GM19025 (cell line): ENCODE data around the gene KLK1.
"Not testable (repeated sequence)": the region's sequence is repeated elsewhere in the genome, so short reads cannot be mapped to it uniquely, and the experiment has no call there.

Source experiments
- ATAC-seq: cut with Tn5 transposase; IDR thresholded peaks from one replicate; pipeline ENCODE4 v1.9.1; 2021; ENCODE audit warnings: mild to moderate bottlenecking, low read depth, moderate library complexity; ENCODE audit not compliant: unreplicated experiment

Gene KLK1

DNA sequence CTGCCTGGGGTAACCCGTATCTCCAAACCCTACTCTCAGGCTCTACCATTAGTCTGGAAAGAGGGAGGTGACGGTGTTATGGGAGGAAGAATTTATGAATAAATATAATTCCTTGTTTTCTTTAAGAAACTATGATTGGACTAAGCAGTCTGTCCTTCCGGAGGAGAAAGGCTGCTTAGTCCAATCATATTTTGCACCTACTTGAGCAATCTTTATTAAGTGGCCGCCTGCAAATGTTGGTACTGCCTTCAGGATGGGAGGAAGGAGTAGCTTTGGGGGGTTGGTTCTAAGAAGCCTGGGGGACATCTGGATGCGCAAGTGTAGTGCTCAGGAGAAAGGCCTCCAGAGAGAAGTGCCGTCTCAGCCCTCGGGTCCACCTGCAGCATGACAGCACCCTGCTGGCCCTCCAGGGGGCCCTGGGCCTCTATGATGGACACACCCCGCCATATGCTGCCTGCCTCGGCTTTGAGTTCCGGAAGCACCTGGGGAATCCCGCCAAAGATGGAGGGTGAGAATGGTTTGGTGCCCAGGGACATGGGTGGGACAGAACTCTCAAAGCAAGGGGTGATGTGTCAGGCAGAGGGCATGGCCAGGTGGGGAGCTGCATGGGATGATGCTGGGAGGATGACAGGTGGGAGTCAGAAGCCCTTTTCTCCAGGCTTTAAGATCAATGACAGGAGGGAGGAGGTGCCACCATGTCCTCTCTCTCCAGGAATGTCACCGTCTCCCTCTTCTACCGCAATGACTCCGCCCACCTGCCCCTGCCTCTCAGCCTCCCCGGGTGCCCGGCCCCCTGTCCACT, 29.3 kb downstream of the KLK1 start:
- ATAC-seq, result no peak

DNA sequence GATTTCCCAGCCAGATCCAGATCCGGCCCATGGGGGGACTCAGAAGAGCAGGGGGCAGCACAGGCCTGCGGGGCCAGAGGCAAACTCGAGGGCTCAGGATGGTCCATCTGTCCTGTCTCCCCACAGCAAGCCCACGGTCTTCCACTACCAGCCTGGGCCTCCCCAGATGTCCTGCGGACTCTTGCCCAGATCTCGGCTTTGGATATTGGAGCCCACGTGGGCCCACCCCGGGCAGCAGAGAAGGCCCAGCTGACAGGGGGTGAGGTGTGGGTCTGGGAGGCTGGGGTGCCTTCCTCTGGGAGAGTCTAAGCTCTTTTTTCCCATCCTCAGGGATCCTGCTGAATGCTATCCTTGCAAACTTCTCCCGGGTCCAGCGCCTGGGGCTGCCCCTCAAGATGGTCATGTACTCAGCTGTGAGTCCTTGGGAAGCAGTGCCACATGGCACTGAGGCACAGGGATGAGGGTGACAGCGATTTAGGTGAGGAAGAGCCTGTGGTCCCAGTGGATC, 30.0 kb downstream of the KLK1 start:
- no peak for ATAC-seq

DNA sequence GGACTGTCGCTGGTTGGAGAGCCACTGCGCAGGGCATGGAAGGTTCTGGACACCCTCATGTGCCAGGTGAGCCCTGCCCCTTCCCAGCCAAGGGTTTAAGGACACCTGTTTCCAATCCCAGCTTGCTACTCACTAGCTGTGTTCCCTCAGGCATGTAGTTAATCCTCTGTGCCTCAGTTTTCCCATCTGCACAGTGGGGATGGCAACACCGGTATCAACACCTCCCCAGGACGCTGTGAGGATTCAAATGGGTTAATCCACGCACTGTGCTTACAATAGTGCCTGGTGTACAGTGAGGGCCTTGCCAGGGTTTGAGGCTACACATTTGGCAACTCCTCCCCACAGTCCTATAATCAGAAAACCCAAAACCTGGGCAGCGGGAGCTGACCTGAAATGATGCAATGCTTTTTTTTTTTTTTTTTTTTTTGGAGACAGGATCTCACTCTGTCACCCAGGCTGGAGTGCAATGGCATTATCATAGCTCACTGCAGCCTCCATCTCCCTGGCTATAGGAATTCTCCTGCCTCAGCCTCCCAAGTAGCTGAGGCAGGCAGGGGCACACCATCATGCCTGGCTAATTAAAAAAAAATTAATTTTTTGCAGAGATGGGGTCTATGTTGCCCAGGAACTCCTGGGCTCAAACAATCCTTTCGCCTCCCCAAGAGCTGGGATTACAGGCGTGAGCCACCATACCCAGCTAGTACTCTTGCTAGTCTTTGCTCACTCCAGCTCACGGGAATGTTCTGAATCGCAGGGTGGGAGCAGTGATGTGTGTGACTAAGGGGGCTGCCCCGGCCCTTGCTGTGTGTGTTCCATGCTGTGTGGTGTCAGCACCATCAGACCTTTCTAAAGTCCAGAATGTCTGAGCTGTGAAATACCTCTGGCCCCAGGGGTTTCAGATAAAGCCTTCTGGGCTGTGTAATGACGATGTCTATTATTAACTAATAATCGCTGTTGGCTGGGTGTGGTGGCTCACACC, 31.0 kb downstream of the KLK1 start:
- ATAC-seq, result no peak

DNA sequence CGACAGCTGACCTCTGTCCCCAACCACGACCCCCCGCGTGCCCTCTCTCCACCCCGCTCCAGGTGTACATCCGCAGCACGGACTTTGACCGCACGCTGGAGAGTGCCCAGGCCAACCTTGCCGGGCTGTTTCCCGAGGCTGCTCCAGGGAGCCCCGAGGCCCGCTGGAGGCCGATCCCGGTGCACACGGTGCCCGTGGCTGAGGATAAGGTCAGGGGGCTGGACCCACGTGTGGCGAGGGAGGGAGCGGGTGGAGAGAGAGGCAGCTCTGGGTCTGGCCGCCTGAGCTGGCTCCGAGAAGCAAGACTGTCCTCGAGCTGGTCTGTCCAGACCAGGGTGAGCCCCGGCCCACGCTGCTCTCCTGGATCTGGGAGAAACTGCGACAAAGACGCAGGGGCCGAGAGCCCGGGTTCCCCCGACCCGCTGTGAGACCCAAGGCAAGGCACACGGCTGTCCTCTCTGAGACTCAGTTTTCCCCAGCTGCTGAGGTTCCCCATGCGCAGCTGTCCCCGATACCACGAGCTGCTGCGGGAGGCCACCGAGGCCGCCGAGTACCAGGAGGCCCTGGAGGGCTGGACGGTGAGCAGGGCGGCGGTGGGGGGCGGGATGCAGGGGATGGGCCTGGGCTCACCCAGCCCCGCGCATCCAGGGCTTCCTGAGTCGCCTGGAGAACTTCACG, 31.9 kb downstream of the KLK1 start:
- no peak for ATAC-seq

DNA sequence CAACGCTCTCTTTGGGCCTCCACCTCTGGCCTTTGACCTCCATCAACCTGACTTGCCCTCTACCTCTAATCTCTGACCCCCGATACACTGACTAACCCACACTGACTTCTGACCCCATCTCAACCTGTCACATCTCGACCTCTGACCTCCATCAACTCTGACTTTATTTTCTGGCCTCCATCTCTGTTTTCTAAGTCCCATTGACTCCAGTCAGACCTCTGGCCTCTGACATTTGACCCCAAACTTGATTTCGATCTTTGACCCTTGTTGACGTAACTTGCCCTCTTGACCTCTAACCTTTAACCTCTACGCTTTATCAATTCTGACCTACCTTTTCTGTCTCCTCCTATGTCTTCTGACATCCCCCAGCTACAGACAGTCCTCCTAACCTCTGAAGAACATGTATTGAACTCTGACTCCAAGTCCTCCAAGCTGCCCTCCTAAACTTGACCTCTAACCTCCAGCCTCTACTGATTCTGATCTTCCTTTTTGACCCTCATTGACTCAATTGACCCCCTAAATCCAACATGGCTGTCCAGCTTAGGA, 32.6 kb downstream of the KLK1 start:
- no peak for ATAC-seq

DNA sequence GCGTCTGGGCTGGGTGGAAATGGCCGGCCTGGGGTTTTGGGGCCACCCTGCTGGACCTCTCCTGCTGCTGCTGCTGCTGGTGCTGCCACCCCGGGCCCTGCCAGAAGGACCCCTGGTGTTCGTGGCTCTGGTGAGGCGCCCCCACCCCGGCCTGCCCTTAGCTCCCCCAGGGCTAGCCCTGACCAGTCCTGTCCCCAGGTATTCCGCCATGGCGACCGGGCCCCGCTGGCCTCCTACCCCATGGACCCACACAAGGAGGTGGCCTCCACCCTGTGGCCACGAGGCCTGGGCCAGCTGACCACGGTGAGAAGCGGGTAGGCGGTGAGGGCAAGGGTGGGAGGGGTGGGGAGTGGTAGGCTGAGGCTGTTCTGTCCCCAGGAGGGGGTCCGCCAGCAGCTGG, 33.2 kb downstream of the KLK1 start, which contains the start of gene ACP4:
TSS of gene ACP4 (plus strand) at position 20 of the 400 bp plus-strand sequence. CDS start at position 20, 0 bp downstream.
- no peak for ATAC-seq

DNA sequence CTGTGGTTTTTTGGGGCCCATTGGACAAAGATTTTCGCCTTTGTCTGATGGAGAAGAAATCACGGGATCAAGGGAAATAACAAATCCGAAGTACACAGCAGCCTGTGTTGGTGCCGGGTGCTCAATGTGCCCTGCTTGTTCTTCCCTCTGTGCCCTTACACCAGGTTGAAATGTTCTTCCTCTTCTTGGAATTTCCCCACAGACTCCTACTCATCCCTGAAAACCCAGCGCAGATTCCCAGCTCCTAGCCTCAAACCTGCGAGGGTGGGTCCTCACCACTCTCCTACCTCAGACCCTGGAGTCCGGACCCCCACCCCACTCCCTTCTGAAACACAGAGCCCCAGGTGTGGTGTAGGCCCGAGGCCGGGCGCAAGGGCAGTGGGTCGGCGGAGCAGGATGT, 38.3 kb downstream of the KLK1 start:
- ATAC-seq, result no peak

DNA sequence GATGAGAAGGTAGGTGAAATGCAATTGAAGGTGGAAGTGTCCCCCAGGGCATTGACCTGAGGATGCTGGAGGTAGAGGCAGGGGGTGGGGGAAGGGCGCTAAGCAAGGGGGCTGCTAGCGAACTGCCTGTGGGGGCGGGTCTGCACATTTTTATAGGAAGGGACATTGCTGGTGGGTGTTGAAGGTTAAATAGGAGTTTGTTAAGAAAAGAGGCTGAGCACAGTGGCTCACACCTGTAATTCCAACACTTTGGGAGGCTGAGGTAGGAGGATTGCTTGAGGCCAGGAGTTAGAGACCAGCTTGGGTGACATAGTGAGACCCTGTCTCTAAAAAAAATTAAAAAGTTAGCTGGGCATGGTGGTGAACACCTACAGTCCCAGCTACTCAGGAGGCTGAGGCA, 38.9 kb downstream of the KLK1 start:
- ATAC-seq, result no peak

DNA sequence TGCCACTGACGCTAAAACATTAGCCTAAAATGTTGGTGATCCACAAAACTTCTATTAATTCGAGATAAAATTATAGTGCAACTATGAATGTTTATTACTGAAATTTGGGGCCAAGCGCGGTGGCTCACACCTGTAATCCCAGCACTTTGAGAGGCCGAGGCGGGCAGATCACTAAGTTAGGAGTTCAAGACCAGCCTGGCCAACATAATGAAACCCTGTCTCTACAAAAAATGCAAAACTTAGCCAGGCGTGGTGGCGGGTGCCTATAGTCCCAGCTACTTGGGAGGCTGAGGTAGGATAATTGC, 39.8 kb downstream of the KLK1 start:
- ATAC-seq, result not testable (repeated sequence)

DNA sequence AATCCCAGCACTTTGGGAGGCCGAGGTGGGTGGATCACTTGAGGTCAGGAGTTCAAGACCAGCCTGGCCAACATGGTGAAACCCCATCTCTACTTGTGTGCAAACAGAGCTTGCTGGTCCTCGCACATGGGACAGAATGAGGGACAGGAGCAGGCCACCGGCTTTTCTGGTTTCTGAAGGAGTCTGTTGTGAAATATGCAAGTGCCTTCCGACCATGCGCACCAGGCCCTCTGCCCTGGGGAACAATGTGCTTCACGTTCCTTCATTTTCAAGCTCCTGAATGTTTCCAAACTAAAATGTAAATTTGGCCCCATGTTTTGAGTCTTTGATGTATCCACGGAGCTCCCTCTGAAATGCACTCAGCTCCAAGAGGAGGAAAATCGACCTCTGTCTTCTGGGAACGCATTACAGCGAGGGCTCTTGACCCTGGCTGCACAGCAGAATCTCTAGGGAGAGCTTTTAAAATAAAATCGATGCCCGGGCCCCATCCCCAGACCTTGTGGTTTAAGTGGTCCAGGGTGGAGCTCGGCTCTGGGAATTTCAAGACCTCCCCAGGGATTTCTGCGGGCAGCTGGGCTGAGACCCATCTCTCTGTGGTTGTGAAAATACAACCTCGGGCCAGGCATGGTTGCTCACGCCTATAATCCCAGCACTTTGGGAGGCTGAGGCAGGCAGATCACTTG, 42.7 kb downstream of the KLK1 start:
- ATAC-seq, result no peak

DNA sequence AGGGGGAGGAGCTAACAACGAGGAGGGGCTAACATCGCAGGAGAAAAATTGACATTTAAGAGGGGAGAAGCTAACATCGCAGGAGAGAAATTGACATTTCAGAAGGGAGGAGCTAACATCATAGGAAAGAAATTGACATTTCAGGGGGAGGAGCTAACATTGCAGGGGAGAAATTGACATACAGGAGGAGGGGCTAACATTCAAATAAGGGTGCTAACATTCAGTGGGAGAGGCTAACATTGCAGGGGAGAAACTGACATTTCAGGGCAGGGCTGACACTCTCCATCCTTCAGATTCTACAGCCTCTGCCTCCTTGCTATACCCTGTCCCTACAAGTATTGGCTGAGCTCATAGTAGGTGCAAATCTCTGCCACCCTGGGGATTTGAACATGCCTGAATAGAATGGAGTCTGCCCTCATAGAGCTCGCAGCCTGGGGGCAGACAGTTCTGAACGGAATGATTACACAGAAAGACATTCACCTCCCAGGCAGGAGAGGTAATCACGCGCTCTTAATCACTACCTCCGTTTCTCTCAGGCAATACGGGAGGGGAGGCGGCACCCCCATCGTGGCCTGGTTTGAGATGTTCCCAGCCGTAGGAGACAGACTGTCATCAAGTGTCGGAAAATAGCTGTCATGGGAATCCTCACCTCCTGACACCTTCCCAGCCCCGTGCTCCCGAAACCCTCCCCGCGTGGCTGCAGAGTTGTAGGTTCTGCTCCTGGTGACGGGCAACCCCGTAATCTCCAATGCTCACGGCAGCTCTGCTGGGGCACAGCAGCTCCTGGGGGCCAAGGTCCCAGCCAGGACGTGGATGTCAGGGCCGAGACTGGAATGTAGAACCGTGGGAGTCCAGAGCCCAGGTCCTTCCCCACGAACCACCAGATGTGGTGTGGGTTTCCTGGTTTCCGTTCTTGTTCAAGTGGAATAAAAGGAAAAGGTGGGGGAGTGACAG, 43.8 kb downstream of the KLK1 start:
- ATAC-seq, result no peak

DNA sequence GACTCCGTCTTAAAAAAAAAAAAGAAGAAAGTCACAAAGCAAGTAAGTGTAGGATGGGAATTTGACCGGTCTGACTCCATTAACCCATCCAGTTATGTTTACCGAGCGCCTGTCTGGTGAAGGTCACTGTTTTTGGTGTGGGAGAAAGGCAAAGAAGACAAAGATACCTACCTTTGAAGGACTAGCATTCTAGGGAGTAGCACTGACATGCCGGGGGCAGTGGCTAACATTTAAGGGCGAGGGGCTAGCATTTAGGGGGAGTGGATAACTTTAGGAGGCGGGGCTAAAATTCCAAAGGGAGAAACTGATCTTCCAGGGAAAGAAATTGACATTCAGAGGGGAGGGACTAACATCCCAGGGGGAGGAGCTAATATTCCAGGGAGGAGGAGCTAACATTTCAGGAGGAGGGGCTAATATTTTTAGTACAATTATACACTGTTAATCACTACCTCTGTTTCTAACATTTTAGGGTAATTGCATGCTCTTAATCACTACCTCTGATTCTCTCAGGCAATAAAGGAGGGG, 44.6 kb downstream of the KLK1 start:
- no peak for ATAC-seq

DNA sequence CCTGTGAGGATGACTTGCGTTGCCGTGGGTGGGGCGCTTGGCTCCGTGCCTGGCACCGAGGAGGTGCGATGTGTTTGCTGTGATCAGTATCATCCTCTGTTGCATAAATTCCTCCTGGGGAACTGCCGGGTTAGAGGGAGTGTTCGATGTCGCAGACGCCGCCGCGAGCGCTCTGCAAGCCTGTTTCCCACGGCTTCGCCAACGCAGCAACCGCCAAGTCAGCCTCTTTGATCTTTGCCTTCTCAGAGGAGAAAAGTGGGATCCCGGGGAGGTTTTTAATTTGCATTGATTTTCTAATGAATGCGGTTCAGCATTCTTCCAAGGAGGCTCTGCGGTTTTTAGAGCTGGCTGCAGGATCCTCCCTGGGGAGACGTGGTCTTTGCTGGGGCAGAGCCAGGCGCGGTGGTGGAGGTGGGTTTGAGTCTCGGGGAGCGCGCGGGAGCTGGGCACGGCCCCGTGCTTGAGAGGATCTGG, 45.7 kb downstream of the KLK1 start:
- ATAC-seq, result no peak

DNA sequence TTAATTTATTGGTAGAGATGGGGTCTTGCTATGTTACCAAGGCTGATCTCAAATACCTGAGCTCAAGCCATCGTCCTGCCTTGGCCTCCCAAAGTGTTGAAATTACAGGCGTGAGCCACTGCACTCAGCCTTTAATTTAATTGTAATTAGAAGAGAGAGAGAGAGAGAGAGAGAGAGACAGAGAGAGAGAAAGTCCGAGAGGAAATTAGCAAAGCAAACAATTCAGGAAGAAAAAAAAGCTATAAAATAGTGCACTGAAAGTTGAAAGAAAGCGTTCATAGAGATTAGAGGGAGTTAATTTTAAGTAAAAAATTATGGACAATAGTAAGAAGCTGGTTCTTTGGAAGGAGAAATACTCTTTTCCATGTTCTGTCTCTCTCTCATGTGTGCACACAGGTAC, 46.3 kb downstream of the KLK1 start:
- ATAC-seq, result no peak

DNA sequence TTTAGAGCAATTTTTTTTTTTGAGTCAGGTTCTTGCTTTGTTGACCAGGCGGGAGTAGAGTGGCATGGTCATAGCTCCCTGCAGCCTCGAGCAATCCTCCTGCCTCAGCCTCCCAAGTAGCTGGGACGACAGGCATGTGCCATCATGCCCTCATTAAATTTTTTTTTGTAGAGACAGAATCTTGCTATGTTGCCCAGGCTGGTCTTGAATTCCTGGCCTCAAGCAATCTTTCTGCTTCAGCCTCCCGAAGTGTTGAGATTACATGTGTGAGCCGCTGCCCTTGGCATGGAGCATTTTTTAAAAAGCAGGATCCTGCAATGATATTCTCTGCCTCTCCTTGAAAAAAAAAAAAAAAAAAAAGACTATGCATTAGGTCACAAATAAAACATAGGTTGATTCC, 47.5 kb downstream of the KLK1 start:
- no peak for ATAC-seq

DNA sequence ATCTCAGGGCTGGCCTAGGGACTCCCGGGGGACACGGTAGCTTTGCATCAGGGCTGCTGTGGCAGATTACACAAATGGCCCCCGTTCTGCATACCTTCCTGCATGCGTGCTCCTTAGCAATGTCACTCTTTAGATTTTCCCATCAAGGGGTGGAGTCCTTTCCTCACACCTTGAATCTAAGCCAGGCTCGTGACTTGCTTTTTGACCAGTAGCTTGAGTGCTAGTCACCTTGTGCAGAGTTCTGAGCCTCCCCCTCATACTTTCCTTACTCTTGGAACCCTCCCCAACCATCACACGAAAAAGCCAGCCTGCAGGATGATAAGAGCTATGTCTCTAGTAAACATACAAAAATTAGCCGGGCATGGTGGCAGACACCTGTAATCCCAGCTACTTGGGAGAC, 50.1 kb downstream of the KLK1 start:
- not testable (repeated sequence) for ATAC-seq

DNA sequence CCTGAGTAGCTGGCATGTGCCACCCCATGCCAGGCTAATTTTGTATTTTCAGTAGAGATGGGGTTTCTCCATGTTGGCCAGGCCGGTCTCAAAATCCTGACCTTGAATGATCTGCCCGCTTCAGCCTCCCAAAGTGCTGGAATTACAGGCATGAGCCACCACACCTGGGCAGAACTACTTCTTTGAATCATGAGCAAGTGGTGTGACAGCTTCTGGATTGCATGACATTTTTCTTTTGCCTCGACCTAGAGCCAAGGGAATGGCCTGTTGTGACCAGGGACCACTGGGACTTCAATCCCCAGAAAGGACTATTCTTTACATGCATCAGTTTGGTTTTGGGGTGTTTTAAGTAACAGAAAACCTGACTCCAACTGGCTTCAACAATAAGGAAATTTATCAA, 50.7 kb downstream of the KLK1 start:
- ATAC-seq, result not testable (repeated sequence)

DNA sequence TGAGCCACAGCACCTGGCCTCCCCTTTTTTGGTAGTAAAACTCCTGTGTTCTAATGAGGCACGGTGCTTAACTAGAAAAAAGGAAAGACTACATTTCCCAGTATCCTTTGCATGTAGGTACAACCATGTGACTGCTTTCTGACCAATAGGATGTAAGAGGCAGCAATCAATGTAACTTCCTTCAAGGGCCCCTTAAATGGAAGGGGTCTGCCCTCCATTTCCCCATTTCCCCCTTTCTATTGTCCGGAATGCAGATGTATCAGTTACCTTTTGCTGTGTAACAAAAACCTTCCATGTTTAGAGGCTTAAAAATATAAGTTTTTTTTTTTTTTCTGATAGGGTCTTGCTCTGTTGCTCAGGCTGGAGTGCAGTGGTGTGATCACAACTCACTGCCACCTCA, 51.1 kb downstream of the KLK1 start:
- ATAC-seq, result no peak

DNA sequence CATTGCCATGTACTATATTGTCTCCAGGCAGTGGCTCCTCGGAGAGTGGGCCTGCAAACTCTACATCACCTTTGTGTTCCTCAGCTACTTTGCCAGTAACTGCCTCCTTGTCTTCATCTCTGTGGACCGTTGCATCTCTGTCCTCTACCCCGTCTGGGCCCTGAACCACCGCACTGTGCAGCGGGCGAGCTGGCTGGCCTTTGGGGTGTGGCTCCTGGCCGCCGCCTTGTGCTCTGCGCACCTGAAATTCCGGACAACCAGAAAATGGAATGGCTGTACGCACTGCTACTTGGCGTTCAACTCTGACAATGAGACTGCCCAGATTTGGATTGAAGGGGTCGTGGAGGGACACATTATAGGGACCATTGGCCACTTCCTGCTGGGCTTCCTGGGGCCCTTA, 52.7 kb downstream of the KLK1 start:
- ATAC-seq, result no peak
